Measurements from ENCODE around the gene ITPR3.

The ITPR3 gene

DNA sequence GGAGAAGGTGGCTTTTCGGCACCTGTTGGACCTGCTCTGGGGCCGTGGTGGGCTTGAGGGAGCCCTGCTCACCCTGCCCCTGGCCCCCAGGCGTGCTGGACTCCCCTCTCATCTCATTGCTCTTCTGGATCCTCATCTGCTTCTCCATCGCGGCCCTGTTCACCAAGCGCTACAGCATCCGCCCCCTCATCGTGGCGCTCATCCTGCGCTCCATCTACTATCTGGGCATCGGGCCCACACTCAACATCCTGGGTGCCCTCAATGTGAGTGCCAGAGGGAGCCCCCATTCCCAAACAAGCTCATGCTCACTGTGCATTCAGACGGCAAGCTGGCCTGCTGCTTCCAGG is 68.0 kb downstream of the ITPR3 start:
- DNase-seq = no peak

DNA sequence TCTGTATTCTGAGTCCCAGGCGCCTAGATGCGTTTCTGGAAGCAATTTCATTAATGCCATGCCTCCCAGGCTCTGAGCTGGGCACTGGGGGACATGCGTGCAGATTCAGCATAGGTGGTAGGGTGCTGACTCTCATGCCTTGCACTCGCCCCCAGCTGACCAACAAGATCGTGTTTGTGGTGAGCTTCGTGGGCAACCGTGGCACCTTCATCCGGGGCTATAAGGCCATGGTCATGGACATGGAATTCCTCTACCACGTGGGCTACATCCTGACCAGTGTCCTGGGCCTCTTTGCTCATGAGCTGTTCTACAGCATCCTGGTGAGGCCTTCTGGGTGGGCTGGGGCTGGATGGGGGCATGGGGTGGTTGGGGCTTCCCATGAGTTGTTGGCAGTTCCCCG is 68.8 kb downstream of the ITPR3 start:
- no peak for DNase-seq

DNA sequence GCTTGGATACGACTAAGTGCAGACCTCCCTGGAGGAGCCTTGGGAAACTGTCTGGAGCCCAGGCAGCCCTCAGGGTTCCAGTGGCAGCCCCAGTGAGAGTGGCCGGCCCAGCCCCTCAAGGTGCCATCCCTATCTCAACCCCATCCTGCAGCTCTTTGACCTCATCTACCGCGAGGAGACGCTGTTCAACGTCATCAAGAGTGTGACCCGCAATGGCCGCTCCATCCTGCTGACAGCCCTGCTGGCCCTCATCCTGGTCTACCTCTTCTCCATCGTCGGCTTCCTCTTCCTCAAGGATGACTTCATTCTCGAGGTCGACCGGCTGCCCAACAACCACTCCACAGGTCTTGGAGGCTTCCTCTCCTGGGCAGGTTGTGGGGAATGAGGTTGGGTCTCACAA is 69.6 kb downstream of the ITPR3 start:
- no peak for DNase-seq

DNA sequence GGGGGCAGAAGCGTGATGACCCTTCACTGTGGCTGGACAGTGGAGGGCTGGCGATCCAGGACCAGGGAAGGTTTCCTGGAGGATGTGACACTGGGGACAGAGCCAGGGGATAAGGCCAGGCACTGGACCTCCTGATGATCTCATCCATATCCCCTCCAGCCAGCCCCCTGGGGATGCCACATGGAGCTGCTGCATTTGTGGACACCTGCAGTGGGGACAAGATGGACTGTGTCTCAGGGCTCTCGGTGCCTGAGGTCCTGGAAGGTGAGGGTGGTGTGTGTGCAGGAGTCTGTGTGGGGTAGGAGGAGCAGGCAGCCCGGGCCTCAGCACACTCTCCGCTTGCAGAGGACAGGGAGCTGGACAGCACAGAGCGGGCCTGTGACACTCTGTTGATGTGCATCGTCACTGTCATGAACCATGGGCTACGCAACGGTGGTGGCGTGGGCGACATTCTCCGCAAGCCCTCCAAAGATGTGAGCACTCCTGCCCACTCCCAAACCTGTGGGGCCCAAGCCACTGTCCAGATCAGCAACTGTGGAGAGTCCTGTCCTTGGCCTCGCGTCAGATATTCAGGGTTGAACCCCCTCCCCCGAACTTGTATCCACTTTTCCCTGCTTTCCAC is 70.4 kb downstream of the ITPR3 start:
- DNase-seq = no peak

DNA sequence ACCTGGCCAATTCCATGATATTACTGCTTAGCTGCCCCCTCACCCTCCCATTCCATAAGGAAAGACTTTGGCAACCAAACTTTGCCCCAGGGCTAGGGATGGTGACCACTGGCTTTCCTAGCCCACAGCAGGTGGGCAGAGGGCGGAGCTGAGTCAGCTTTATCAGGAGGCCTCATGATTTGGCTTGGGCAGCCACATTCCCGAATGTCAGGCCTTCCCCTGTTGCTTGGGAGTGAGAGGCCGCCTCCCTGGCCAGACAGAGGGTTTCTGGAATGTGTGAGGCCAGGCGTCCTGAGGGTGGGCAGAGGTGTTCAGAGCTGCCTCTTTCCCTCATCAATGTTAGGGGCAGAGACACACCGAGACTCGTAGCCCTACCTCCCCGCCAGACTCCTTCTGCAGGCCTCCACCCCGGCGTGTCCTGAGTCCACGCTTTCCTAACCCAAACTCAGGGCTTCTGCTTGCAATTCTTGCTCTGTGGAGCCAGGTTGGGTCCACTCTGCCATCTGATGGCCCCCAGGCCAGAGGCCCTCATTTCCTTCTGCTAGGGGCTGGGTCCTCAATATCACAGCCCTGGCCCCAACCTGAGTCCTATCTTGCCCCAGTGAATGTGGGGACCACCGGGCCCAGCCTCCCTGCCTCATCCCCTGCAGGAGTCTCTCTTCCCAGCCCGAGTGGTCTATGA is 71.1 kb downstream of the ITPR3 start:
- DNase-seq = no peak

DNA sequence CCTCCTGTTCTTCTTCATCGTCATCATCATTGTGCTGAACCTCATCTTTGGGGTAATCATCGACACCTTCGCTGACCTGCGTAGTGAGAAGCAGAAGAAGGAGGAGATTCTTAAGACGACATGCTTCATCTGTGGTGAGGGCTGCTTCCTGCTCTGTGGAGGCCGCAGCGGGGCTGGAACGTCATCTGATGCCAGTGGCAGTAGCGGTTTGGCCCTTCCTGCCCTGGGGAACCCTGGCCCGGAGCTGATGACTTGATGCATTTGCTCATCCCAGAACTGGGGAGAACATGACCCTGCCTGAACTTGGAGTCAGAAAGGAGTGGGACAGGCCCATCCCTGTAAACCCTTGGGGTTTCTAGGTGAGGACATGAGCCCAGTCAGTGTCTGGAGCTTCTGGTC is 71.6 kb downstream of the ITPR3 start:
- peak; percentile 71 for DNase-seq

DNA sequence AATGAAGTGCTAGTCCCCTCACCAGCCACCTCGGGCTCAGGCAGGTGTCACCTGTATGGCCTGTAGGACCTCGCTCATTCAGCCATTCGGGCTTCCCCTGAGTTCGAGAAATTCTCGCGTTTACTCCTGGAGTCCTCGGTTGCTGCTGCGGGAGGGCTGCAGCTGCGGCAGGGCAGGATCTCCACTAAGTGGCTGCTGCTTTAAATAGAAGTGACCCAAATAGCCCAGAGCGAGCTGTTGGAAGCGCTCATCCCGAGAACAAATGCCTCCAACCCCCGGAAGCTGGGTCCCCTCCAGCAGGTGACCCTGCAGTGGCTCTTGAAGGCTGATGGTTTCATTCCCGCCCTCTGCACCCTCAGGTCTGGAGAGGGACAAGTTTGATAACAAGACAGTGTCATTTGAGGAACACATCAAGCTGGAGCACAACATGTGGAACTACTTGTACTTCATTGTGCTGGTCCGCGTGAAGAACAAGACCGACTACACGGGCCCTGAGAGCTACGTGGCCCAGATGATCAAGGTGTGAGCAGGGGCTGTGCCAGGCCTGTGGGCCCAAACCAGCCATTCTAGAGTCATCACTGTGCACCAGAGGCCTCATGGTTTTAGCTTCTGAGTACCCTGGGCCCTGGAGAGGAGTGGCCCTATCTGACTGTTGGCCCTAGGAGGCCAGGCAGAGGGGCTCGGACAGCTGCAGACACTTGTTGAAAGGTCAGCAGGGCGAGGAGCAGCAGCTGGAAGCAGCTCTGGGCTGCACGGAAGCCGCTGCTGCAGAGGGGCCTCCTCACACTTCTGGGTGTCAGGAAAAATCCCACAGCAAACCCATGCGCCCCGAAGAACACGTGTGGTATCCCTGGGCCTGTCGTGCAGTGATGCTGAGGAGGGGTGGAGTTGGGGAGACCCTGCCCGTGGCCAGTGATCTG is 72.3 kb downstream of the ITPR3 start:
- DNase-seq = no peak

DNA sequence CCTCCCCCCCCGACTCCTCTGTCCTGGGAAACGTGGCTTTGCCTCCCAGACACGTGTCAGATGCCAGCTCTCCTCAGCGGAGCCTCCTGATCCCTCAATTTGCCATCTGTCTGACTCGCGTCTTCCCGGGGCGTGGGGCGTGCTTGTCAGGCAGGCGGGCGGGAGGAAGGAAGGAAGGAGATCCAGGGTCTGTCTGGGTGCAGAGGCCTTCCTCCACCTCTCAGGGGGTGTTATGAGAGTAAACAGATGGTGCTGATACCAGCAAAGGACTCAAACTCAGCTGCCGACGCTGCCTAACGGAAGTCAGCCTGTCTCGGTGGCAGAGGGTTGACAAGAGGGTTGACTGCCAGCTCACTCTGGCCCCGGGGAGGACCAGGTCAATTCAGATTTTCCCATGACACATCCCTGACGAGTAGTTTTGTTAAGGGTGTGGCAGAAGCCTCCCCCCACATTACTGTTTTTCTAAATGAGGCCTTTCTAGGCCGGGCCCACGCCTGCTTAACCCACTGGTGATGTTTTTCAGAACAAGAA is 73.3 kb downstream of the ITPR3 start:
- DNase-seq = peak; percentile 64

DNA sequence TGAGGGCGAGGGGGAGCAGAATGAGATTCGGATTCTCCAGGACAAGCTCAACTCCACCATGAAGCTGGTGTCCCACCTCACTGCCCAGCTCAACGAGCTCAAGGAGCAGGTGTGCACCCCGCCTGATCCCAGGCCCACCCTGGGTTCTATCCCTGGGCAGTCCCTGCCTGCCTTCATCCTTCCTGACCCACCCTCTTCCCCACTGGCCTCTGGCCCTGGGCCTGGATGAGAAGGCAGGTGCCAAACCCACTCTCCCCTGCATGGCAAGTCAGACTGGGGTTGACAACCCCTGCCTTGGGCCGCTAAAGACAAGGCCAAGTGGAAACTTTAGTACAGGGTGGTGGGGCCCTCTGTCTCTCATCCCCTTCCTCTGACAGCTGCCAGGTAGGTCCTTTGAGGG is 73.9 kb downstream of the ITPR3 start:
- no peak for DNase-seq

DNA sequence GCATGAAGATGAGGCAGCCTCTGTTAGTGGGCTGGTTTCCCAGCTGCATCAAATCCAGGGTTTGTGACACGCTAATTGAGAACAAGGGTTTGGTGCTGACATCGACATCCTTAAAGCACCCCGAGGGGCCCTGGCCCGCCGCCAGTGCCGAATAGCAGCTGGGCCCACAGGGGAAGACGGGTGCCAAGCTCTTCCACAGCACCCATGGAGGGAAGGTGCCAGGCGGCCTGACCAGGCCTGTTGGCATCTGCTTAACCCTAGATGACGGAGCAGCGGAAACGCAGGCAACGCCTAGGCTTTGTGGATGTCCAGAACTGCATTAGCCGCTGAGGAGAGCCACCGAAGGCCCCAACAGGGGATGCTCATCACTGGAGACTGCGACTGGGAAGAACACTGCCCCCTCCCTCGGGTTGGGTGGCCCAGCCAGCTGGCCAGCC is 74.3 kb downstream of the ITPR3 start:
- DNase-seq = no peak

DNA sequence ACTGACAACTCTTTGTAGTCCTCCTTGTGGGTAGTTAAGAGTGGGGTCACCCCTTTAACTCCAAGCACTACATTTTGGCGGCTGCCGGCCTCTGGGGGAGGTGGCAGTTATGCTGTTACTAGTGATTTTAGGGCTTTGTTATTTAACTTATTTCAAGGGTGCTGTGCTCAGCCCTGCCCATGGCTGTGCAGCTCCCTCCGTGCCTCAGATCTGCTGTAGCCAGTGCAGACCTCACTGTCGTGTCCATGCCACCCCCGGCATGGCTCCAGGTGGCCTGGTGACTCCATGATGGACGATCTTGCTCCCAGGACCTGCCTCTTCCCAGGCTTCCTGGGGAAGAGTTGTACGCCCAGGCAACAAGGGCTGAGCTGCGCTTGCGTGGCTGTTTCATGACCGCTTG is 75.0 kb downstream of the ITPR3 start:
- no peak for DNase-seq

DNA sequence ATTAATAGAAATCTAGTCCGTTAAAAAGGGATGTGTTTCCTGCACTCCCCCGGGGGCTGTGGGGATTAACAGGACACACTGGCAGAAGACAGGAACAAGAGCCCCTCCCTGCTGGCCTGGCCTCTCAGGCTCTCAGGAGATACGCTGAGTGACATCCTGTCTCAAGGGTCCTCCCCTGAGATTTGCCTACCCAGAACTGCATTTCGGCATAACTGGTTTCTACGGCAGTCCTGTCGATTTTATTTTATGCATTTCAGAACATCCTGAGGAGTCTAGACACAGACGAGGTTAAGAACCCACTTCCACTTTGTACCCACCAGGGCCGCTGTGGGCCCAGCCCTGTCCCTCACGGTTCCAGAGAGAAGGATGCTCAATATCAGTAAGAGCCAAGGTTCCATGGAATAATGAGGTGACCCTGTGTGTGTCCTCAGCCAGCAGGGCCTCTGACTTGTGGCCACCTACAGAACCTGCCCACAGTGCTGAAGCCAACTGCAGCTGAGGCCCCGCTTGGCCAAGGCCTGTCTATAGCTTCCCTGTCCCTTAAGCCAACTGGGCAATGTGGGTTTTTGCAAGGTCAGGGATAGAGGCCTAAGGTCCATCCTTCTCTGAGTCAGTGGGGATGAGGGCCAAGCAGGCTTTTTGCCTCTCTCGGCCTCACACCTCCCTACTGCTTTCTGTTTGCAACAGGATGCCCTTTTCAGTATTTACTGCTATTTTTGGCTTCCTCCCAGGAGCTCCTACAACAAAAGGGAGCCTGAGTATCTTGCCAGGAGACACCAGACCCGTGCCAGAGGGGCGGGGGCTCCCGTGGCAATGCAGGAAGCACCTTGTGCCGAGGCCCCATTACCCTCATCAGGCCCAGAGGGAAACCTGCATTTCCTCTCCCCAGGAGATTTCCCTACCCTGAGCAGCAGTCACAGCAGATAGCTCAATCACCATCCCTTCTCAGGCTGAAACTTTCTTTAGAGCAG is 75.7 kb downstream of the ITPR3 start:
- DNase-seq = peak; percentile 45

DNA sequence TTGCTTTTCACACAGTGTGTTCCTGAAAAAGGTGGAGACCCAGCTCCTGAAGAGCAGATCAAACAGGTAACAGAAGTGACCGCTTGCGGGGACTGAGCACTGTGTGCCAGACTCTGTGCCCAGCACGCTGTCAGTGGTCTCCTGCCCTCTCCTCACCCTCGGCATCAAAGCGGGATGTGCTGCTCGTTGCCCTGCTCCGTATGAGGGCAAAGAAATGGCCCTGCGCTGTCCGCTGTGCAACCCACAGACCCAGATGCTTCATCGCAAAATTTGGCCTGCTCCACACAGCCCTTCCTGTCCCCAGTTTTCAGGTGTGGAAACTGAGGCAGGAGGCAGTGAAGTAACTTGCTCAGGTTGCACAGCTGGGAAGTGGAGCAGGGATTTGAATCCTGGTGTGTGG is 76.7 kb downstream of the ITPR3 start:
- DNase-seq = no peak

DNA sequence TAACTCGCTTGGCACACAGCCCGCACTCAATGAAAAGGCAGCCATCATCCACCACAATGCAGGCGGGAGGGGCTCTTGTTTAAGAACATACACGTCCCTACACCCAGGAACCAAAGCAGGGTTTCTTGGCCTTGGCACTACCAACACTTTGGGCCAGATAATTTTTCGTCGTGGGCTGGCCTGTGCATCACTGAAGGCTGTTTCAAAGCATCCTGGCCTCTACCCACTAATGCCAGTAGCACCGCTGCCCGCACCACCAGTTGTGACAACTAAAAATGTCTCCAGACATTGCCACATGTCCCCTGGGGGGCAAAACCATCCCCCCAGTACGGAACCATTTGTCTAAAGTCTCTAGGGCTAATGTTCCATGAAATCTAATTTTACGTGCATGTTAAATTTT is 77.4 kb downstream of the ITPR3 start:
- DNase-seq = no peak

DNA sequence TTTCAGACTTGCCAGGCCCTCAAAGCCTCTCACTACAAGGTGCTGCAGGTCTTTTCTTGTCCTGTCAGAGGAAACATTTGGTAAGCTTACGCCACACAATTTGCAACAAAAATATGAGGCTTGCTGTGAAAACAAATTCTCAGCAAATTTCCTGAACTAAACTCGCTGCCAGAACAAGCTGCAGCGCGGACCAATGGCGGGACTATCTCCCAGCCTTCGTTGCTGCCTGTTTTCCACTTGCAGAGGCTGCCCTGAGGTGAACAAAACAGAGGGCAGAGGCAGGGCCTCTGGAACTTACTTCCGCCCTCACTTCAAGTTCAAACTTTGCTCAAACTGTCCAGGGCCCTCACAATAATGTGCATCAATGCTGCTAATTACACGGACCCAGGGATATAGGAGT is 78.0 kb downstream of the ITPR3 start:
- no peak for DNase-seq

DNA sequence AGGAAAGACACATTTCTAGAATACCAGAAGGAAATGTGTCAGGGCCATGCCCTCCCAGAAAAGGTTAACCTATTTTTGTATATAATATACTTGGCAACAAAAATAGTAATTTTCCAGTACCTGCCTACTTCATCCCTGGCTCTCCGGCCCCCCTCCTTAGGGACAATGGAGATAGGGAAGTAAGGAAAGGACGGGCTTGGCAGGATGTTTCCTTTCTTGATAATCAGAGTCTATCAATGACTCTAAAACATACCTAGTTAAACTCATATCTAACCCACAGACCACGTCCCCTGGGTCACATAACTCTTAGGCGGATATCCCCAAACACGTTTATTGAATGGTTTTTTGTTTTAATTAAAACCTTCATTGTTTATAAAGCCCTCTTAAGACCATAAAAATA is 78.6 kb downstream of the ITPR3 start:
- DNase-seq = no peak

DNA sequence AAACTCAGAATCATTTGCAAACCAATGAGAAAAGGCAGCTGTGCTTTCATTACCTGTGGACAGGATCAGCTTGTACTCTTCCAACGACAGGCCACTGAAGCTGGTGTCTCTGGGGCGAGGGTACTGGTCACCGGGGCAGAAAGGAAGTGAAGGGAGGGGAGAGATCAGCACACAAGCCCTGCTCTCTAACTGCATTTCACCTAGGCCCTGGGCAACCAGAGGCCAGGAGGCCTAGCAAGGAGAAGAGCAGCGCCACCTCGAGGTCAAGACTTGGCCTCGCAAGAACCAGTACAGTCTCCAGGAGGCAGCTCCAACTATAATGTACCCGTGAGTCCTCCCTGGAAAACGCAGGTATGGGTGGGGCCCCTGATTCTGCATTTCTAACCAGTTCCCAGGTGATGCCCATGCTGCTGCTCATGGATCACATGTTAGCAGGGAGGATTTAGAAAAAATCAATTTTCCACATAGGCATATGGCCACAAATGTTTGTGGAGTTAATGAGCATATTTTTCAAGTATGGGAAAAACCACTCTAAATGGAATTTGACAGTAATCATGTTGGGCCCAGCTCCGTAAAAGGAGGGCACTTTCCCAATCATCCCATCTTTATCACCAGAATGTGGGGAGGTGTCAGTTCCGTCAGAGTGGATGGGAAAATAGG is 79.4 kb downstream of the ITPR3 start:
- peak; percentile 74 for DNase-seq

DNA sequence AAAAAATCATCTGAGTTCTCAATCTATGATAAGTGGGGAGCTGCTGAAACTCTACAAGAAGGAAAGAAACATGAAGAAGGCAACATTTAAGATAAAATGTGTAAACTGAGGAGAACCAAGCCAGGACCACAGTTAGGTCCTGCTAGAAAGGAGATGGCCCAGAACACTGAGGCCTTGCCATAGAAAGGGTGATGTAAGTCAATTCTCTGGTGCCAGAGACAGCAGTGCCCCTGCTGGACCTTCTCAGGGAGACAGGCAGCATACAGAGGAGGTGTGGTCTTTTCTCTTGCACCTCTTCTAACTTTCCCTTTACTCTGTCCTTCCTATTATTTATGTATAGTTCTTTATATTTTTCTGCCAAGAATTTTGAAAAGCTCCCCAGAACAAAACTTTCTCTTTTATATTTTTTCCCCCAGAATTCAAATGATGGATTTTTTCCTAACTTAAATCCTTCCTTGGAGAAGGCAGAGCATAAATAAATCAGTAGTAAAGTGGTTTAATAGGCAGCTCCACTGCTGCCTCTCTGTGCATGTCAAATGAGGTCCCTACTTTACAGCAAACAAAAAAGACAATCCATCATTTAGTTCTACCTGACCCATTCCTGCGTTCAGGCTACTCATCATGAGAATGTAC is 81.3 kb downstream of the ITPR3 start:
- peak; percentile 53 for DNase-seq

DNA sequence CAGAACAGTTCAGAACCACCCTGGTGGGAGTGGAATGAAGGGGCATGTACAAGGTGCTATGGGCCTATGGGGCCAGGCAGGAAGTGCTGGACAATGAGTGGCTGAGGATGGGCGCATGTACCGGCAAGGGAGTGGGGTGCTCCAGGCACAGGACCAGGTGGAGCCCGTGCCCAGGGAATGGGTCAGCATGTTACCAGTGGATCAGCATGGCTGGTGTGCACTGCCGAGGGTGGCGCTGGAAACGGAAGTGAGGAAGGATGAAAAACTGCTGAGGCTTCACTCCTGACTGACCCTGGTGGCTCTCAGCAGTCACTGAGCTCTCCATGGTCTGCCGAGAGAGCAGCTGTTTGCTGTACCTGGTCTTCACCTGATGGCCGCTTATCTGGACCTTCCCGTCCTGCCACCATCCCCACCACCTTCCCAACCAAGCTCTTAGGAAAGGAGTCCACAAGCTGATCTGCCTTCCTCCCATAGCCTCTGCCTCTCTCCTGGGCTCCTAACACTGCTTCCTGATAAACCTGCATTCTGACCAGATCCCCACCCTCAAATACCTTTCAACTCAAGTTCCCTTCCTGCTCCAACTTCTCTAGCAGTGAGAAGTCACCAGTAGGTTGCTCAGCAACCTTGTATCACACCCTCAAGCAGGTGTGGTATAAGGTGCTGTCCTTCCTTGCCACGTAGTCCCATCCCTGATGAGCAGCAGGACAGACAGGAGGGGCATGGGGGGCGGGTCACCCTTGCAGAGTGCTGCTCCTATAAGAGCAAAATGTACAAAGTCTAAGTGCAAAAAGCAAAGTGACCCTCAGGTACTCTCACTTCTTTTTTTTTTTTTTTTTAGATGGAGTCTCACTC is 83.3 kb downstream of the ITPR3 start:
- DNase-seq = no peak

DNA sequence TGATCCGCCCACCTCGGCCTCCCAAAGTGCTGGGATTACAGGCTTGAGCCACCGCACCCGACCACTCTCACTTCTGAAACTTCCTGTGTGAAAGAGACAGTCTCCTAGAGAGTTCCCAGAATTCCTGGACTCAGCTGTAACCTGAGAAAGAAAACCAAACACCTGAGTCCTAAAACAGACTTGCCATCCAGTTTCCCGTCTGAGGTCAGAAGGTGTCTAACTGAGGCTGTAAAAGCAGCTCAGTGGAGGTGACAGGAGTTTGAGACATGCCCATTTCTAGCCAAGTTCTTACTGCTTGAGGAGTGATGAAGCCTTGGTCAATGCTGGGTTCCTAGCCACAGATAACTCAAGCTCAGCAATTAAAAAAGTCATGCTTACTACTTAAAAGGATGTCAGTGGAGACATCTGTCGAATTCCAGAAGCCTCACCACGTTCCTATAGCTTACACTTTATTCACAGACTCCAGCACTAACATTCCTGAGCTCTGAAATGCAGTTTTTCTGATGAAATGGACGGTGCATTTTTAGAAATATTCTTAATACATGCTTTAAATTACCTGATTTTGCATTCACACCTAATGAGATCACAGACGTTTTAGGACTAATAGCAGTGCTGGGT is 84.3 kb downstream of the ITPR3 start:
- no peak for DNase-seq
